Neural progenitor cell (in vitro differentiated cells): ENCODE data around the gene CORO6.

Experiments used
- EZH2 ChIP-seq: fragments of 200-600 bp; sonication (generic); IDR thresholded peaks from 2 replicates; pipeline ENCODE4 v1.6.1; 2017; ENCODE audit warnings: antibody characterized with exemption, mild to moderate bottlenecking, moderate library complexity
- EZH2phosphoT487 ChIP-seq: fragments of 200-600 bp; sonication (generic); IDR thresholded peaks from 2 replicates; pipeline ENCODE4 v1.6.1; 2017; ENCODE audit warnings: antibody characterized with exemption
- TF ChIP-seq, protein P1 (sequence below): fragments of 200-600 bp; sonication (generic); IDR thresholded peaks from 2 replicates; pipeline ENCODE4 v1.5.1; 2017; ENCODE audit warnings: antibody characterized with exemption, mild to moderate bottlenecking

DNA sequence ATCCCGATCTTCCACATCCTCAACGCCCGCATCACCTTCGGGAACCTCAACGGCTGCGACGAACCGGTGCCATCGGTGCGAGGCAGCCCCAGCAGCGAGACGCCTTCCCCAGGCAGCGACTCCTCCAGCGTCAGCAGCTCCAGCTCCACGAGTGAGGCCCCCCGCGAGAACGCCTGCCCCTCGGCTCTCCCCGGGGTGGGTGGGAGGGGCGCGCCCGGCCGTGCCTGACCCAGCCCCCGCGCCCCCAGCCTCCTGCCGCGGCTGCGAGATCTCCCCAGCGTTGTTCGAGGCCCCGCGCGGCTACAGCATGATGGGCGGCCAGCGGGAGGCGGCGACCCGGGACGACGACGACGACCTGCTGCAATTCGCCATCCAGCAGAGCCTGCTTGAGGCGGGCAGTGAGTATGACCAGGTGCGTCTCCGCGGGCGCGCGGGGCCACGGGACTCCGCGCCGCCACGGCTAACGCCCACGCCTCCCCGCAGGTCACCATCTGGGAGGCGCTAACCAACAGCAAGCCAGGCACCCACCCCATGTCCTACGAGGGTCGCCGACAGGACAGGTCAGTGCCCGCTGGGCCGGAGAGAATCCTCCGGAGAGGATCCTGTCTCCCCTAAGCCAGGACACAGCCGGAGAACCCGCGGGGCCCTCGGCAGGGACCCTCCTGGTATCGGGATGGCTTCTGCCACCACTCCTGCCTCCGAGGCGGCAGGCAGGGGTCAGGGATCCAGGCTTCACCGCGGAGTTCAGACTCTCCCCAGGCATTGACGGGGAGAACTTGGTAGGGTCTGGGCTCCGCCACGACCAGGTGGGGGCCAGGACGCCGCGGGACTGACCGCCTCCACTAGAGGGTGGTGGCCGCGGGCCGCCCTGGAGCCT is 10.1 kb downstream of the CORO6 start:
- TF ChIP-seq, protein P1, sequence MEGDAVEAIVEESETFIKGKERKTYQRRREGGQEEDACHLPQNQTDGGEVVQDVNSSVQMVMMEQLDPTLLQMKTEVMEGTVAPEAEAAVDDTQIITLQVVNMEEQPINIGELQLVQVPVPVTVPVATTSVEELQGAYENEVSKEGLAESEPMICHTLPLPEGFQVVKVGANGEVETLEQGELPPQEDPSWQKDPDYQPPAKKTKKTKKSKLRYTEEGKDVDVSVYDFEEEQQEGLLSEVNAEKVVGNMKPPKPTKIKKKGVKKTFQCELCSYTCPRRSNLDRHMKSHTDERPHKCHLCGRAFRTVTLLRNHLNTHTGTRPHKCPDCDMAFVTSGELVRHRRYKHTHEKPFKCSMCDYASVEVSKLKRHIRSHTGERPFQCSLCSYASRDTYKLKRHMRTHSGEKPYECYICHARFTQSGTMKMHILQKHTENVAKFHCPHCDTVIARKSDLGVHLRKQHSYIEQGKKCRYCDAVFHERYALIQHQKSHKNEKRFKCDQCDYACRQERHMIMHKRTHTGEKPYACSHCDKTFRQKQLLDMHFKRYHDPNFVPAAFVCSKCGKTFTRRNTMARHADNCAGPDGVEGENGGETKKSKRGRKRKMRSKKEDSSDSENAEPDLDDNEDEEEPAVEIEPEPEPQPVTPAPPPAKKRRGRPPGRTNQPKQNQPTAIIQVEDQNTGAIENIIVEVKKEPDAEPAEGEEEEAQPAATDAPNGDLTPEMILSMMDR = no peak
- TF ChIP-seq EZH2 (no peak), EZH2phosphoT487 (no peak)
